IMR-90 (cell line): ENCODE measurements around the gene KCNIP1. TPM values are rescaled to one million over a fixed set of nuclear protein-coding genes. Genes with fewer than 3 reads are reported as not detected.

ENCODE experiments used
- ATAC-seq: fragments of 200-7000 bp; cut with Tn5 transposase; 2 replicates; pipeline ENCODE4 v1.9.1; 2020; ENCODE audit warnings: low read depth, mild to moderate bottlenecking, moderate library complexity
- BruUV-seq: library from RNA; stranded (reverse); fragments of 400-500 nt; replicated peaks from 2 replicates; lab custom pipeline; 2021; lab: Mats Ljungman, UMichigan
- CTCF ChIA-PET: fragments of 300-600 bp; formaldehyde crosslinking; extraction: SDS; loops from one replicate; lab custom pipeline; 2021; ENCODE audit warnings: antibody characterized with exemption; lab: Yijun Ruan, JAX
- POLR2A ChIA-PET: fragments of 300-600 bp; sonication (Branson Sonifier 250); formaldehyde crosslinking; loops from one replicate; lab custom pipeline; 2022; ENCODE audit warnings: antibody characterized with exemption; ENCODE audit not compliant: unreplicated experiment; lab: Charles Lee
- DNase-seq: peaks from one replicate; pipeline ENCODE4 v3.0.0; 2013
- H2AFZ ChIP-seq: replicated peaks from 2 replicates; pipeline ENCODE3; 2013; ENCODE audit warnings: low read length, mild to moderate bottlenecking; ENCODE audit not compliant: poor library complexity
- H2AK5ac ChIP-seq: 2 replicates; pipeline ENCODE4 v1.6.1; 2013; ENCODE audit warnings: low read depth, low read length, inconsistent platforms
- H2AK9ac ChIP-seq: replicated peaks from 2 replicates; pipeline ENCODE3; 2013; ENCODE audit warnings: mild to moderate bottlenecking, low read depth, low read length, moderate library complexity; ENCODE audit not compliant: poor library complexity
- H2BK120ac ChIP-seq: 2 replicates; pipeline ENCODE4 v1.6.1; 2013; ENCODE audit warnings: low read depth, low read length, inconsistent platforms
- H2BK15ac ChIP-seq: 3 replicates; pipeline ENCODE4 v1.6.1; 2013; ENCODE audit warnings: low read depth, low read length, inconsistent platforms
- H2BK20ac ChIP-seq: 2 replicates; pipeline ENCODE4 v1.6.1; 2013; ENCODE audit warnings: low read depth, mild to moderate bottlenecking, inconsistent platforms, low read length, moderate library complexity
- H2BK5ac ChIP-seq: 2 replicates; pipeline ENCODE4 v1.6.1; 2013; ENCODE audit warnings: mild to moderate bottlenecking, low read depth, low read length, inconsistent platforms; ENCODE audit not compliant: poor library complexity, severe bottlenecking
- H3K14ac ChIP-seq: replicated peaks from 2 replicates; pipeline ENCODE4 v1.6.1; 2013; ENCODE audit warnings: low read depth, low read length, inconsistent platforms
- H3K18ac ChIP-seq: 2 replicates; pipeline ENCODE4 v1.6.1; 2013; ENCODE audit warnings: low read depth, low read length, control low read depth
- H3K23ac ChIP-seq: 2 replicates; pipeline ENCODE4 v1.6.1; 2013; ENCODE audit warnings: low read depth, low read length, inconsistent platforms
- H3K27ac ChIP-seq: 2 replicates; pipeline ENCODE4 v1.5.1; 2013; ENCODE audit warnings: mild to moderate bottlenecking, control low read depth, low read length; ENCODE audit not compliant: insufficient read depth
- H3K27me3 ChIP-seq: 2 replicates; pipeline ENCODE4 v1.6.1; 2013; ENCODE audit warnings: low read length; ENCODE audit not compliant: control insufficient read depth, insufficient read depth
- H3K36me3 ChIP-seq: 2 replicates; pipeline ENCODE4 v1.6.1; 2013; ENCODE audit warnings: low read length, mixed read lengths; ENCODE audit not compliant: control insufficient read depth, insufficient read depth
- H3K4ac ChIP-seq: 2 replicates; pipeline ENCODE4 v1.6.1; 2013; ENCODE audit warnings: low read depth, low read length, inconsistent platforms
- H3K4me1 ChIP-seq: 2 replicates; pipeline ENCODE4 v1.6.1; 2013; ENCODE audit warnings: low read length, mixed read lengths; ENCODE audit not compliant: control insufficient read depth, insufficient read depth
- H3K4me2 ChIP-seq: 2 replicates; pipeline ENCODE4 v1.6.1; 2013; ENCODE audit warnings: low read depth, mild to moderate bottlenecking, control low read depth, low read length, moderate library complexity
- H3K4me3 ChIP-seq: 2 replicates; pipeline ENCODE4 v1.5.1; 2013; ENCODE audit warnings: low read depth, mild to moderate bottlenecking, control low read depth, low read length, moderate library complexity; ENCODE audit not compliant: insufficient read depth
- H3K56ac ChIP-seq: 2 replicates; pipeline ENCODE4 v1.6.1; 2013; ENCODE audit warnings: low read length, inconsistent platforms; ENCODE audit not compliant: insufficient read depth; ENCODE audit errors: extremely low read depth
- H3K79me1 ChIP-seq, 2 experiments: 2 replicates each; pipeline ENCODE4 v1.6.1; 2013; ENCODE audit warnings: low read length in 2 of 2, inconsistent platforms in 1 of 2, low read depth in 1 of 2
- H3K9ac ChIP-seq: 2 replicates; pipeline ENCODE4 v1.6.1; 2013; ENCODE audit warnings: low read depth, low read length, control low read depth
- H3K9me1 ChIP-seq: 2 replicates; pipeline ENCODE4 v1.6.1; 2013; ENCODE audit warnings: low read length, inconsistent platforms; ENCODE audit not compliant: insufficient read depth
- H3K9me3 ChIP-seq: 2 replicates; pipeline ENCODE4 v1.6.1; 2013; ENCODE audit warnings: low read length; ENCODE audit not compliant: control insufficient read depth, insufficient read depth
- H4K20me1 ChIP-seq: 2 replicates; pipeline ENCODE4 v1.6.1; 2013; ENCODE audit warnings: low read length, inconsistent platforms; ENCODE audit not compliant: insufficient read depth
- H4K5ac ChIP-seq: 2 replicates; pipeline ENCODE4 v1.6.1; 2013; ENCODE audit warnings: mild to moderate bottlenecking, low read depth, low read length, control low read depth
- H4K8ac ChIP-seq, 2 experiments: 2 replicates each; pipeline ENCODE4 v1.6.1; 2013; ENCODE audit warnings: low read depth in 2 of 2, low read length in 2 of 2, control low read depth in 1 of 2, inconsistent platforms in 1 of 2
- H4K91ac ChIP-seq: 2 replicates; pipeline ENCODE4 v1.6.1; 2013; ENCODE audit warnings: low read depth, low read length, inconsistent platforms; ENCODE audit not compliant: insufficient read depth
- BHLHE40 ChIP-seq: fragments of 150-350 bp; IDR thresholded peaks from 2 replicates; pipeline ENCODE4 v1.6.1; 2016; ENCODE audit warnings: mild to moderate bottlenecking, low read depth, low read length
- CHD1 ChIP-seq: IDR thresholded peaks from 2 replicates; pipeline ENCODE4 v1.6.1; 2012; ENCODE audit warnings: low read depth, low read length, improper control_type of control experiment
- CTCF ChIP-seq: conservative IDR thresholded peaks from 2 replicates; pipeline ENCODE4 v1.5.1; 2012; ENCODE audit warnings: mild to moderate bottlenecking, low read depth, low read length, improper control_type of control experiment
- ELK1 ChIP-seq: fragments of 150-350 bp; IDR thresholded peaks from 2 replicates; pipeline ENCODE4 v1.6.1; 2016; ENCODE audit warnings: low read depth, mild to moderate bottlenecking, low read length, moderate library complexity, borderline replicate concordance
- FOS ChIP-seq: fragments of 150-350 bp; IDR thresholded peaks from 2 replicates; pipeline ENCODE4 v1.6.1; 2016; ENCODE audit warnings: low read depth, low read length
- MAFK ChIP-seq: IDR thresholded peaks from 2 replicates; pipeline ENCODE4 v1.6.1; 2012; ENCODE audit warnings: low read depth, low read length, improper control_type of control experiment
- MXI1 ChIP-seq: IDR thresholded peaks from 2 replicates; pipeline ENCODE4 v1.6.1; 2012; ENCODE audit warnings: low read depth, mild to moderate bottlenecking, low read length, moderate library complexity, borderline replicate concordance
- NFE2L2 ChIP-seq: fragments of 150-350 bp; IDR thresholded peaks from 2 replicates; pipeline ENCODE4 v1.6.1; 2016; ENCODE audit warnings: low read depth, mild to moderate bottlenecking, low read length
- POLR2A ChIP-seq: IDR thresholded peaks from 2 replicates; pipeline ENCODE4 v1.6.1; 2012; ENCODE audit warnings: mild to moderate bottlenecking, low read depth, low read length
- RAD21 ChIP-seq: IDR thresholded peaks from 2 replicates; pipeline ENCODE4 v1.6.1; 2012; ENCODE audit warnings: low read length, improper control_type of control experiment
- RCOR1 ChIP-seq: IDR thresholded peaks from 2 replicates; pipeline ENCODE4 v1.6.1; 2012; ENCODE audit warnings: mild to moderate bottlenecking, low read length, improper control_type of control experiment; ENCODE audit not compliant: insufficient replicate concordance
- RFX5 ChIP-seq: IDR thresholded peaks from 2 replicates; pipeline ENCODE4 v1.8.0; 2012; ENCODE audit warnings: low read depth, mild to moderate bottlenecking, low read length, moderate library complexity
- SMC3 ChIP-seq: fragments of 150-350 bp; IDR thresholded peaks from 2 replicates; pipeline ENCODE4 v1.6.1; 2016; ENCODE audit warnings: low read depth, mild to moderate bottlenecking, antibody characterized with exemption, low read length, moderate library complexity
- USF2 ChIP-seq: fragments of 150-350 bp; IDR thresholded peaks from 2 replicates; pipeline ENCODE4 v1.6.1; 2017; ENCODE audit warnings: mild to moderate bottlenecking, antibody characterized with exemption, low read length, low read depth
- WGBS, 2 experiments: methylation state at CpG; one replicate each; pipeline versions ENCODE4 v1.1.5 to v1.1.7; 2013; ENCODE audit warnings: missing lambda C conversion rate in 2 of 2; ENCODE audit not compliant: insufficient read length in 1 of 2; ENCODE audit errors: extremely low coverage in 2 of 2; 5-methylcytosine and 5-hydroxymethylcytosine counted together
- dilution Hi-C: fragments of 300-500 bp; cut with HindIII; formaldehyde crosslinking; loops from one replicate; pipeline ENCODE4 v1.14.3; 2018; ENCODE audit warnings: low sequenced_read_pairs; ENCODE audit not compliant: unreplicated experiment
- in situ Hi-C: fragments of 300-500 bp; cut with MboI; formaldehyde crosslinking; loops from 3 replicates; pipeline ENCODE4 v1.14.3; 2019; ENCODE audit warnings: low sequenced_read_pairs, inconsistent platforms, mixed read lengths
- intact Hi-C: fragments of 100-400 bp; cut with micrococcal nuclease; formaldehyde crosslinking; loops from 2 replicates; pipeline ENCODE4 v1.10.0; 2022
- polyA plus RNA-seq, 3 experiments: library from polyadenylated mRNA; depleted of rRNA; stranded (reverse); fragments of >200 nt; gene quantifications; 2 replicates each; pipeline ENCODE4 v1.2.3, GENCODE V29; 2012; ENCODE audit warnings: low replicate concordance in 1 of 3
- total RNA-seq: library from RNA; depleted of rRNA; stranded (reverse); fragments of >200 nt; gene quantifications from 2 replicates; pipeline ENCODE4 v1.2.3, GENCODE V29; 2012

The KCNIP1 gene
- total and polyA plus RNA-seq, 2 of the 4 experiments (the other 2 are of a cell fraction) = not detected

- TF ChIP-seq USF2 (no peak), MXI1 (no peak), POLR2A (no peak)
Measured at GRCh38 chr5:170641589-170642031, 137.8 kb downstream of the KCNIP1 start (continued).

DNA sequence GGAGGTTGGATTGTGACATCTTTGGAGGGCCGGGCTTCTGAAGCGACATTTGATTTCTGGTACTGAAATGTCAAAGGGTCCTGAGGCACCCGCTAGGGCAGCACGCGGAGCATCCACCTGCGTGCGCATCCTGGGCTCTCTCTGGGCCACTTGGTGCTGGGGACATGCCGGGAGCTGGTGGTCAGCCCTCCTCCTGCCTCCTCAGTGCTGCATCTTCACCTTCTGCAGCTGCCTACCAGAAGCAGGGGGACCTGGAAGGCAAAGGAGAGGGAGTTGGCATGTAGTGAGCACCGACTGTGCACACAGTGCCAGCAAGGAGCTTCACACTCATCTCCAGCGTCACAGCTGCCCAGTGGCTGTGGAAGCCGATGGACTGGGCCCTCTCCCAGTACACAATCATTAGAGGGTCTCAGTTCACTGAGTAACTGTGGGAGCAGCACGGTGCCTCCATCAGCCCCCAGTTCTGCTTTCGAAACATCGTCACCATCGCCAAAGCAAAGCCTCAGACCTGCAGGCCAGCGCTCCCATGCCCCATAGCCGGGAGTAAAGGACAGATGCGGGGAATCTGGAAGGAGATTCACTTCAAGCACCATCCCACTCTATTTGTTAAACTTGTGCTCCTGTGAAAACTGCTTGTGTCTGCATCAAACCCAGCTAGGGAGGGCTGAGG lies 138.4 kb downstream of the KCNIP1 start:
- no TSS peak for BruUV-seq
- peaks cover 1% of the 10 kb centered on the region; the same call in 1 of the 2 replicates for H3K27me3 ChIP-seq
- intact Hi-C loops = no loop called here
- H3K4ac ChIP-seq = no peak overlapping the region
- H3K4me3 ChIP-seq = no peak overlapping the region
- H2AK9ac ChIP-seq = no peak overlapping the region
- ChIA-PET POLR2A (no interaction called here), CTCF (interaction anchor here (1.1 kb wide), 1 partner anchor 8 kb away, joined by 3 read pairs; no protein-coding TSS in a partner anchor)
- H3K18ac ChIP-seq = no peak overlapping the region
- H2BK20ac ChIP-seq = no peak overlapping the region
- no peak overlapping the region for H4K8ac ChIP-seq
- no peak overlapping the region for H3K23ac ChIP-seq
- H3K79me1 ChIP-seq = no peaks in the 10 kb centered on the region
- H3K4me1 ChIP-seq = no peaks in the 10 kb centered on the region
- DNase-seq (no peak), ATAC-seq (no peak)
- H3K36me3 ChIP-seq = no peaks in the 10 kb centered on the region
- H3K9ac ChIP-seq = no peak overlapping the region
- H3K56ac ChIP-seq = no peak overlapping the region
- H2AK5ac ChIP-seq = no peak overlapping the region
- H3K4me2 ChIP-seq = no peak overlapping the region
- no peak overlapping the region for H2BK15ac ChIP-seq
- no peak overlapping the region for H3K27ac ChIP-seq
- in situ Hi-C loops = no loop called here
- no peak overlapping the region for H2BK5ac ChIP-seq
- WGBS, 2 experiments = 74% methylated on average over 9 of the region's 18 CpGs; no CpG with 5 or more reads in 1 of the 2 experiments
- H4K5ac ChIP-seq = no peak overlapping the region
- no peaks in the 10 kb centered on the region for H3K9me3 ChIP-seq
- no peaks in the 10 kb centered on the region for H3K9me1 ChIP-seq
- no peak overlapping the region for H2BK120ac ChIP-seq
- dilution Hi-C loops = no loop called here
- H3K14ac ChIP-seq = no peak overlapping the region
- no peak overlapping the region for H4K91ac ChIP-seq
- no peaks in the 10 kb centered on the region for H4K20me1 ChIP-seq
- no peak overlapping the region for H2AFZ ChIP-seq
- TF ChIP-seq RCOR1 = no peak
- no peak for TF ChIP-seq NFE2L2
- no peak for TF ChIP-seq ELK1
- TF ChIP-seq FOS = no peak
- no peak for TF ChIP-seq RAD21
- TF ChIP-seq MXI1 = no peak
- no peak for TF ChIP-seq MAFK
- no peak for TF ChIP-seq CTCF
- no peak for TF ChIP-seq BHLHE40
- no peak for TF ChIP-seq CHD1
- no peak for TF ChIP-seq RFX5
- TF ChIP-seq SMC3 = no peak
